Stimulated activated CD8-positive, alpha-beta memory T cell treated with anti-CD3 and anti-CD28 coated beads, Interleukin-7, amount 100 ng/mL, for 48 hours (primary cell): Measurements from ENCODE around the gene LYSMD2.
A peak's percentile ranks its signal among the peaks of the same experiment; 100 is the strongest.

Experiments
- DNase-seq, 2 donors: peaks; one replicate each; pipeline ENCODE4 v3.0.0-alpha.2; 2020; ENCODE audit warnings: low read depth in 1 of 2; ENCODE audit errors: extremely low read depth in 1 of 2

The LYSMD2 gene

DNA sequence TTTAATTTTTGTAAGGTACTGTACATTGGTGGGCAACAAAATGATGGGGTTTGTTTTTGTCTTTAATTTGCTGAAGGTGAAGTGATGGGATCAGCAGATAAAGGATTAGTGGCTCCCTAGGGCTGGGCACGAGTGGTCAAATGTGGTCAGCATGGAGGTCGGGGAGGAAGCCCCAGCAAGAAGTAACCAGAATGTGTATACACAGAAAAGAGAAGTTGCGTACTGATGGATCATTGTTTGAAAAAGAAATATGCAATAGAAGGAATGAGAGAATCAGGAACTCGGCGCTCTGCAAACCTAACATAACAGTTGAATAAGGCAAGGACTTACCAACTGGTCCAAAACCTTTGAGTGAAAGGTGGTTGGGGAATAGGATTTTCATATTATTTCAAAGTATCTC is 15.4 kb upstream of the LYSMD2 start:
- DNase-seq: no peak

DNA sequence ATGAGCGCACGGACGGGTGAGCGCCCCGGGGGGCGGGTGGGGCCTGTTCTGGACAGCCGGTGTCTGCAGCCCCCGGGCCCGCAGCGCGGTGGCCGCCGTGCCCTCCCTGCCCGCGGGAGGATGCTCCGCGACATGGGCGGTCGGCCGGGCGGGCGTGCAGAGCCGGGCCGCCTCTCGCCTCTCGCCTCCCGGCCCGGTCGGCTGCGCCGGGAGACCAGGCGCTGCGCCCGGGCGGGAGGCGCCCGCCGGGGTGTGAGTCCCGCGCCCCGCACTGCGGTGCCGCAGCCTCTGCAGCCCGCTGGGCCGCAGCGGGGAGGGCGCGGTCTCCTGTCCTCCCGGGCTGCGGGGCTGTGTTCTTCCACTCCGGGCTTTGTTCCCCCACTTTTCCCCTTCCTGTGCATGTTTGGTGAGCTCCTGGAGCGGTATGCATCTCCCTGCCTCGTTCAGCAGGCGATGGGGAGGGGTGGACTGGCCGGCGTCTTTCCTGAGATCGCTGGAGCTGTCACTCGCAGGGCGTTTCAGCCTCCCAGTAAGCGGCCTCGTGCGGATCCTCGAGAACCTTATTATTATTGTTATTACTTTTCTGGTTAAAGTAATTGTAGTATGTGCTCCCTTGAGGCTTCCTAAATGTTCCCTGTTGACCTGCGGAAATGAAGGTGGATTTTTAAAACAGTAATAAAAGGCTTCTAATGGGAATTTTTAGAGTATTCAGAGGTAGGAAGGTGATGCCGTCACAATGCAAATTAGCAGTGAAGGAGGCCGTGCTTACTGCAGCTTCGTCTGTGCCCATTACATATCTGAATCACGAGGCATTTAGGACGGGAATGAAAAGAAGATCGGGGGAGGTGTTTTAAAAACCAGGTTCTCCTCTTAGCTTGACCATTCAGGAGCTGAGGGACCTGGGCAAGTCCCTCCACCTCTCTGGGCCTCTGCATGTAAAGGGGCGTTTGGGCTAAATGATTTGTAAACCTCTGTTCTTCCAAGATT is 14.5 kb upstream of the LYSMD2 start:
- no peak for DNase-seq

DNA sequence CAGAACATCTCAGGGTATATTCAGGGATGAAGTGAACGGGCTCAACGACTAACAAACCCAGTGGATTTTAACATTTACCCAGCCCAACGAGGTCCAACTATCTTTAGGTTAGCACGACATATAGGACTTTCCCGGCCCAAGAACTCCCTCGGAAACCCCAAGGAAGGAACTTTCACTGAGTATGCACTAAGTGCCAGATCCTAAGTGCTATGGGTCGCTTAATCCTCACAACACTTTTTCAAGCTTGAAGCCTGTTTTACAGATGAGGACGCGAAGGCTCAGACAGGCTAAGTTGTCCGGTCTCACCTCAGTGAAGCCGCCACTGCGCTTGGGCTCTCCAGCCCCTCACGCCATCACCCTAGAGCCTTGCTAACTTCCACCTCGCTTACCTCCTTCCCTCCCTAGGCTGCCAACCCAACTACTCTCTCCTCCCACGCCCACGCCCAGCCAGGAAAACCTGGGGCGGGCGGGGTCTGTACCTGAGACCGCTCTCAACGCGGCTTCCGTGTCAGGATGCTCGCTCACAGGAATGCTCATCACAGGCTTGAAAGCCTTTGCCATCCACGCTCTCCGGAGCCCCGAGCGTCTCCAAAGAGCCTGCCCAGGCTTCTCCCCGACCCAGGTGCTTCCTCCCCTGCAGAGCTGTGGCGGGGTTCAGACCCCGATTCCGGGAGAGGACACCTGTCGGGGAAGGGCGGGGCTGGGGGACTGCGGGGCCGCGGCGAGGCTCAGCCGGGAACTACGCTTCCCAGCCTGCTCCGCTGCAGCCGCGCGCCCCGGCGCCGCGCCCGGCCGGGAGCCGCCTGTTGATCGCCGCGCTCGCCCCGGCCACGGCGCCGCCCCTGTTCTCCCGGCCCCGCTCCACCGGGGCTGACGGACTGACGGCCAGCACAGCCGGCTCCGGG is 13.6 kb upstream of the LYSMD2 start, which contains the start of gene TMOD2:
Gene TMOD2 (plus strand): TSS at position 806 of the 905 bp plus-strand sequence. CDS start 14,845 bp downstream, outside the sequence.
- no peak for DNase-seq

DNA sequence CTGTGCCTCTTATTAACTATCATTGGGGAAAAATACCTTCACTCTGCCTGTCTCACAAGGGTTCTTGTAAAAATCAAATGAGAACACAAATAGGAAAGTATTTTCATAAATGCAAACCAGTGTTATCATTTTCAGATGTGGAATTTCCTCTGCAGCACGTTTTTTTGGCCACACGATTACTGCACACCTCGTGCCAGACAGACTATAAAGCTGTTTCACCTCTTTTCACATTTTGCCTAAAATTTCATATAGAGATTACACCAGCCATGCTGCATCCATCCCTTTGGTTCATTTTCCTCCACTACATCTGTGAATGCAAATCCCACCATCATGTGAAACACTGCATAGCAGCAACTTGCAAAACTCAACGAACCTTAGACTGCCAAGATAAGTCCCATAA is 12.7 kb upstream of the LYSMD2 start:
- no peak for DNase-seq

DNA sequence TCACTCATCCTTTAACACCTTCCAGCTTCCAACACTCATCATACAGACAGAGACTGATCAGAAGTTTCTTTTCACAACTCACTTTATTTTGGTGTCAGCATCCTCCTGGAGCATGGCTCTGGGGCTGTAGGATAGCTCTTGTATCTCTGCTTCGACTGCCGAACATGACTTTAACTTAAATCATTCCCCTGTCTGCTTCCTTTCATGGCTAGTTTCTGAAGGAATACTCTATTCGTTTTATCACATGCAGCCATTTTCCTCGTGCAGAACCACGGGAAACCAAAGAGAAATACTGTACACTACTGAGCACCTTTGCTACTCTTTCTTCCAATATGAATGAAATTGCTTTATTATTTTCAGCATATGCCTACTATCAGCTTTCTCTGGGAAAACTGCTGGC is 11.9 kb upstream of the LYSMD2 start:
- DNase-seq: no peak

DNA sequence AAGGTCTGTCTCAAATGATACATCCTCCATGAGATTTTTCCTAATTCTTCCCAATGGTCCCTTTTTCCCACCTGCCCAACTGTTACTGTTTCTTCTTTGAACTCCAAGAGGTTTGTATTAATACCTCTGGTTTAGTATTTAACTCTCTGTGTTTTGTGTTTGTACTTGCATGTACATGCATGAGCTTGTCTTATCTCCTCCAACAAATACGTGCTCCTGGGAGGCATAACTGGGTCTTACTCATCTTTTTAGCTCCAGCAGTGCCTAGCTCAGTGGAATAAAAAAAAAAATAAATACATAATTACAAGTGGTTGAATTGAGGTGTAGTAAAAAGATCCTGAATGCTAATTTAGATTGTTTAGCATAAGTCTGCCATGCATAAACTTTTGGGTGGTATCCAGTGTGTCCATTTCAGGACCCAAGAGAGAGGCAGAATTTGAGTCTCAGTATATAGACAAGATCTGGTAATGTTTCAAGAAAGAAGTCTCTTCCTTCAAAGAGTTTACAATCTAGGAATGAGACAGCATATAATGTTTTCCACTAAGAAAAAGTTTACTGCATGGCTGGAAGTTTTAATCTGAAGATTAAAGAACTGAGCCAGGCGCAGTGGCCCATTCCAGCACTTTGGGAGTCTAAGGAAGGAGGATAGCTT is 1.7 kb upstream of the LYSMD2 start:
- DNase-seq: no peak

DNA sequence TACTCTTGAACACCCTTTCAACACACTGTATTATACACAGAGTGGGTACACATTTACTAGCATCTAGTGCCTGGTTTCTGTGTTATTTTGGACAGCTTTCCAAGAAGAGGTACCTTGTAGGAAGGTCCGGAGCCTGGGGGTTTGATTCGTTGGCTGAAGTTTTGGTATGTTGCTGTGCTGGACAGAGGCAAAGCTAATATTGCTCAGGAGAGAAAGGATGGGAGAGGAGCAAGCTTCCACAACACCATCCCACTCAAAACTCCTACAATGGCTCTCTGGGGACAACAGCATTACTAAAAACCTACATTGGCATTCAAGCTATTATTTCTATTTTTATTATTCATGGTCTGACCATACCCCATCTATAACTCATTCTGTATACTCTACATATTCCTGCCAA is 1.1 kb upstream of the LYSMD2 start:
- no peak for DNase-seq

DNA sequence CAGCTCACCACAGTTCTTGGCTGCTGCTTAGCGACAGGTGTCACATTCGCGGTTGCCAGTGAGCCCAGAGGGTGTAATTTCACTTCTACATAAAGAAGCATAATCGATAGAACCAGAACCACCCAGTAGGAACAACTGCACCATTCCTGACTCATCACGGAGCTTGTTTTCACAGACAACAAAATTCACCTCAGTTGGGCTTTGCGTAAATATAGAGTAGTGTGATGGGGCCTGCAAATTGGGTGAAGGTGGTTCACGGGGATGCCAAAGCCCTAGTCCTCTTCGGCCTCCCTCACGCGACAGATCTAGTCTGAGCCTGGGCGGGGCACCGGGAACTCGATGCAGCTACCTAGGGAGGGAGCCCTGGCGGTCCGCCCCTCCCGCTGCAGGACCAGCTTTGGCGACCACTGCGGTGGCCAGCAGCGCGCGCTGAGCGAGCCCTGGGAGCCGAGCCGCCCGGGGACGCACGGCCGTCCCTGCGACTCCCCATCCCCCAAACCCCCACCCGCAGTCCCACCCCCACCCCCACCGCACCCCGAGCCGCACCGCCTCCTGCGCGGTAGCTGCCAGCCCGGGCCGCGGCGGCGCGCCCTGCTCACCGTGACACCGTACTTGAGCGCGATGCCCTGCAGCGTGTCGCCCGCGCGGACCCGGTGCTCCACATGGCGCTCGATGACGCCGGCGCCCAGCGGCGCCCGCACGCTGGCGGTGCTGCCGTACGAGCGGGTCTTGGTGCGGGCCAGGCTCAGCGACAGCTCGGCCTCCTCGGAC is 519 bp downstream of the LYSMD2 start:
- DNase-seq: peak in 1 of 2 donors; percentile 45

DNA sequence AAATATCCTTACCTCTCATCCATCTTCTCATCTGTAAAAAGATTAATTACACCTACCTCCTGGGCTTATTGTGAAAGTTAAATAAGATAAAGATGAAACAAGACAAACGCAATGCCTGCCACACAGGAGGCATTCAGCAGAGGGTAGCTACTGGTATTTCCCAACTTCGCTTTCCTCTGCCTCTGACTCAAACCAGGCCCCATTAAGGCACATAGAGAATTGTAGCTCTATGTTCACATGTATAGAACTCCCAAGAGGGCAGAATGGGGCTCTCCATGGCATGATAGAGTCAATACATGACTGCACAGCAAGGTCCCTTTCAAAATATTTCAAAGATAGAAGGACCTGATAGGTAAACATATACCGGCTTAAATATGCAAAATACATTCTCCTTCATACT is 1.4 kb downstream of the LYSMD2 start:
- no peak for DNase-seq

DNA sequence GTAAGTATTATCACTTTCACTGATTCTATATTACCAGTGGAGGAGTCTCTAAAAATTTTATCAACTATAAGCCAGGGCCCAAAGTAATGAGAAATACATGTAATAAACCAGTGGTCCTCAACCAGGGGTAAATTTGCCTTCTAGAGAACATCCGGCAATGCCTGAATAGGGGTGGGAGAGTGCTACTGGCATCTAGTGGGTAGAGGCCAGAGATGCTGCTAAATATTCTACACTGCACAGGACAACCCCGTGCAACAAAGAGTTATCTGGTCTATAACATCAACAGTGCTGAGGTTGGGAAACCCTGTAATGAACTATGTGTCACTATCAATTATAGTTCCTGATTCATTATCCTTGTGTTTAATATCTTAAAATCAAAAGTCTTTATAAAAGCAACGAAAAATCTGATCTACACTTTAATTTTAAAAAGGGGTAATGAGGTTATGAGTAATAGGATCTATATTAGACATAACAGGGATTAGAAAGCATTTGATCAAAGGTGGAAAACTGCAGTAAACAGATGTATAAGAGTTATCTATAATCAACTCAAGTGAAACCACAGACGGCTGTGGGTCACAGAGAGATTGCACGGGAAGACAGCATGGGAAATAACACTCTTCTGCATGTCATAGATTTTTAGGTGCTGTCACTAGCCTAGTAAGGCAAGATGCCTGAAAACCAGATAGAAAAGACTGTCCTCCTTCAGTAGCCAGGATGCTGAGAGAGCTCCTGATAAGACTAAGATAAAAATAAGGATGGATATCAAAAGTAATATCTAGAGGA is 2.0 kb downstream of the LYSMD2 start:
- no peak for DNase-seq

DNA sequence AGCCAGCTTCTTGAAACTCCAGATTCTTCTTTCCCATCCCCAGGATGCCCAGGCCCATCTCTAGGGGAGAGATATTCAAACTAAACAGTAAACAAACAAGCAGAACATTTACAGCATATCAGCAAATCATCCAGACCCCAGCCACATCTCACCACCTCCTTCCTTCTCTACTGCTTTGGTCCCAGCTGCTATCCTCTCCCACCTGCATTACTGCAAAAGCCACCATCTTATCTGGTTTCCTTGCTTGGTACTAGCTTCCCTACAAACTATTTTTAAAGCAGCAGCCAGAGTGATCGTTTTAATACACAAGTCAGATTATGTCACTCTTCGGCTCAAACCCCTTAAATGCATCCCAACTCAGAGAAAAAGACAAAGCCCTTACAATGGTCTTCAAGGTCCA is 4.8 kb downstream of the LYSMD2 start:
- DNase-seq: no peak

DNA sequence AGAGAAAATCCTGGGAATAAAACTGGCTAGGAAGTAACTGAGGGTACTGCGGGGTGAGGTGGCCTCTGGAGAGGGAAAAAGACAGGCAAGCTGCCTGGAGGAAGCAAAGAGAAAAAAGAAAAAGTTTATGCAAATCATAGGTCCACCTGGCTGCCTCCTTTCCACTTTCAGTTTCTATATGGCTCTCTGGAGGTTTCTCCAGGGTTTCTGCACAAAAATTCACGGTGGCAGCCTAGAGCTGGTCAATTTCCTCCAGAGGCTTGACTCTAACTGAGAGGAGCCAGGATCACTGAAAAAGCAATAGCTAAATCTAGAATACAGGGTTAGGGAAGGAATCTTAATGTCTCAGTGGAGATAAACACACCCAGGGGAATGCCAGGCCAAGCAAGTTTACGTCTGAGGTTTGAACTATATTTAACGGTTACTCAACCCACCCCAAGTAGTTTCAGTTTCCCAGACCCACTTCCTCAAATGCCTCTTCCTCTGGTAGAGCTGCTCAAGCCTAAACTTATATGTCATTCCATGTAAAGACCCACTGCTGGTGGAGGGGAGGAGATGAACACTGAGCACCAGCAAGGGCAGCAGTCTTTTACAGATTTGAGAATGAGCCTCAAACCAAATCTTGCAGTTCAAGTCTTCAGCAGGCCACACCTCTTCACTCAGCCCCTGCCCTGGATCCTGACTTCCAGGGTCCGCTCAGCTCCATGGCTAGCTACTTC is 5.7 kb downstream of the LYSMD2 start:
- no peak for DNase-seq

DNA sequence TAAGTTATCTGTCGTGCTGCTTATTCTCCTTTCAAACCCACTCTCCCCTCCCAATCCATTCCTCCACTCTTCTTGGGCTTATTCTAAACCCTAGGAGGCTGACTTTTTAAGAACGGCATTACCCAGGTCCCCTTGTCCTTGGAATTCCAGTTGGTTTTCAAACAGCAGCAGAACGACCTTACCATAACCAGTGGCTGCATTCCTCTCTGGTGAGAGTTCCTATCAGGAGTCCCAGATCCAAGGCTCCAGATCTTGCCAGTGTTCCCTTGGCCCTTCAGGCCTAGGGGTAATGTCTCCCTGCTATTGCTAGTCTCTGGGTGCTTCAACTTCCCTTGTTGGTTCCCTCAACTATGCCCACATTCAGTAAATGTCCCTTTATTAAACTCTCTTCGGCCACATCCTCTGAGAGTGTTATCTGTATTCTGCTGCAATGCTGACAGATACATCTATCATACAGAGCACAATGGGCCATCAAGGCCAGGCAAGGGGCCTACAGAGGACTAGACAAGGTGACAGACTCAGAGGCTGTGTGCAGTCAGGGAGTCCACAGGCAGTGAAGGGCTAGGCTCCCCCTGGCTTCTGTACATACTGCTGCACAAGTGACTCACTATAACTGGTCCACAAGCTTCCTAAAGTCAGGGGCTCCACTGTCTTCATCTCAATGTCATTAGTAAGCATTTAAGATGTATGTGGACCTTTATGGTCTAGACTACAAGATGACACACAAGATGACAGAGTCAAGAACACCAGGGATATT is 10.1 kb downstream of the LYSMD2 start:
- no peak for DNase-seq

DNA sequence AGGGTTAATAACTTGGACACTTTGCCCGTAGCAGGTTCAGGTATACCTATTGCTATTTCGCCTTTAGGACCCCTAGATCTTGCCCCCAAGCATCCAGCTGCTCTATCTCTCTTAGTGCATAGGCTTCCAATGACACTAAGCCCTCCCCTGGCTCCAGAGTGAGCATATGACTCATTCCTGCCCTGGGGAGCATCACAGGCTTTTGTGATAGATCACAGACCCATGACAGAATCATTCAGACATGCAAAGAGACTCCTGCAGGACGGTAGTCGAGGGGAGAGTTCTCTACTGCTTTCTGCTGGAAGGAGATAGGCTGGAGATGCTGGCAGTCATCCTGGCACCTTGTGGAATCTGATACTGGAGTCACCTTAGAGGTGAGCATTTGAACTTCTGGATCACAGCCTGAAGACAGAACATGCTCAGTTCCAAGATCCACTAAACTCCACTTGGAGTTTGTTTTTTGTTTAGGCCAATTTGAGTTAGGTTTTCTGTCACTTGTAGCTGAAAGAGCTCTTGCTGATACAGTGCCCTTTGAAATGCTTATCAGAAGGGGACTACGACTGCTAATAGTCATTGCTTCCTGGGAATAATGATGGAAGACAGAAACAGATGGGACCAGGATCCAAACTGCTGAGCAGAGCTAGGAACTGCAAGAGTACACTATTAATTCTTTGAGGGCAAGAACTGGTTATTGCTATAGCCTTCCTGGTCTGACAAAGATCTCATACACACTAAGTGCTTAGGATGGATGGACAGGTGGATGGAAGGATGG is 11.0 kb downstream of the LYSMD2 start:
- no peak for DNase-seq

DNA sequence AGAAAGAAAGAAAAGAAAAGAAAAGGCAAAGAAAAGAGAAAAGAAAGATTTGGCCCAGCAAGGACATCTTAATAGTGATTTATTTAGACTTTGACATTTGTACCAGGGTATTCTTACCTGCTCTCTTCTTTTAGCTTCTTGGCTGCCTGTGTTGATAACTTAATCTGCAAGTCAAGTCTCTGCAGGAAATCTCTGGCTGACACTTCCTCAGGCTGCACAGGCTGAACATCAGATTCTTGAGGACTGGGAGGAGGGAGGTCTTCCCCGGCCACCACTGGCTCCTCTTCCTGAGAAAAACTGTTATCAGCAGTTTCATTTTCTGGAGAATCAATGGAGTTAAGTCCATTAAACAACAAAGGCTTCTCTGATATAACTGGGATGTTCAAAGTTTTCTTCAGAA is 12.8 kb downstream of the LYSMD2 start:
- DNase-seq: no peak

DNA sequence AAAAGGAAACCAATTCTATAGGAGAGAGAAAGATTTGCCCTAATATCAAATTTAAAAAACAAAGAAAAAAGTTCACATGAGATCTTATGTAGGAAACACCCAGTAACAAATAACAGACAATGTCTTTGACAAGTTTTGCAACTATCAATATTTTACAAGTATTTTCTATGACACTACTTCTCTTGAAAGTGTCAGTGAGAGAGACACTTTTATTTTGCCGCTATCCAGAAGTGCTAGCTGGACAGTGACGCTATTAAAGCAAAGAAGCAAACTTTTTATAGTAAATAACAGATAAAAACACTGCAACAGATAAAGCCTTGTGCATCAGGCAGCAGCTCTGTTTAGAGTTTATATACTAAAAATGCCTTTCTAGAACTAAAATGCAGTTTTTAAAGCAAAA is 13.3 kb downstream of the LYSMD2 start:
- no peak for DNase-seq

DNA sequence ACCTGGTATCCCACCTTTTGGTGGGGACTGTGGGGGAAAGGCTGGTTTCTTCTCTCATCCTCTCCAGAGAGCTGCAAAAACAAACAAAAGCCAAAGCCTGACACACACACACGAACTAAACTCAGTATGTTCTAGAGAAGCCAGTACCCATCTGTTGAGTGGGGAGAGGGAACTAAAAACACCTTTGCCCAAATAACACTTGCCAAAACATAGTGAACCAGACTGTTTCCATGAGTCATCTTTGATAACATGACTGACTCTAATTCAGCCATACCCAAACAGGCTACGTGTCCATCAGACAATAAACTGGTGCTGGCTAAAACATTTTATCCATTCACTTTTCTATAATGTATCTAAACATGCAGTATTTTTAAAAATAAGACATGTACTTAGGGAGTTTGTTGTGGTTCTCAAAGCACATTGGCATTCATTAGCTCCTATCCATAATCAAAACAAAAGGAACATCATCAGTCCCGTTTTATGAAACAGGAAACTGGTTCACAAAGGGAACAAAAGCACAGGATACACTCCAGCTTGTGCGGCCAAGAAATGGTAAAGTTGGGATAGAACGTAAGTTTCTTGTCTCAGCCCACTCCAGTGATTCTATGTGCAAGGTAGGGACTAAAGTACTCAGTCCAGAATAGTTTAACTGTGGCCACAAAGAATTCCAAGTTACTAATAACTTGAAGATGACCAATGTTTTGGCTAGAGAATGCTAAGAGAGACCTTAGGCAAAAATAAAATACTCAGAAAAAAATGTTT is 16.1 kb downstream of the LYSMD2 start:
- no peak for DNase-seq
